ENCODE results near the gene SORCS2.

DNA sequence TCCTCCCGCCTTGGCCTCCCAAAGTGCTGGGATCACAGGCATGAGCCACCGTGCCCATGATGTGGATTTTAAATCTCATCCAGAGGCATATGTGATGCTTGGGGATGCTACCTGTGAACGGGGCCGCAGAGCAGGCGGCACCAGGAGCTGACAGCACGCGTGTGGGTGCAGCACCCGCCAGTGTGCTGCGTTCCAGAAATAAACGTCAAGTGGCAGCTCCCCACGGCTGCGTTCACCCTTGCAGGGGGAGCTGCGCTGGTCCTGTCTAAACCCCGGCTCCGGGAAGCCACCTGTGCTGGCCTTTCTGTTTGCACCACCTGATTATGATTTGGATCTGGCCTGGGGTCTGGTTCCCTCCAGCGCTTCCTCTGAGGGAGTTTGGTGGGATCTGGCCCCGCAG is 77.8 kb downstream of the SORCS2 start:
- TF ChIP-seq EZH2 (IDR thresholded peaks at IDR 0.05; ENCODE audit: insufficient read depth, poor library complexity, severe bottlenecking): no peak
- no peak for TF ChIP-seq EZH2phosphoT487 (IDR thresholded peaks at IDR 0.05; ENCODE audit: insufficient read depth, low read depth)

Data from GM23248 (cell line).